ENCODE results near the gene SZT2. TPM values are rescaled to one million over a fixed set of nuclear protein-coding genes. Genes with fewer than 3 reads are reported as not detected.

The SZT2 gene
- total RNA-seq, 1 donor from 2014 or later = 39.4 TPM

- peaks cover 5% of the 10 kb centered on the region for H3K36me3 Mint-ChIP-seq (ENCODE audit: low read depth)
- peak; percentile 28 for DNase-seq (ENCODE audit: low read depth, low spot score)
- H3K4me3 Mint-ChIP-seq = peak overlapping the region; percentile 80
- no peak for TF ChIP-seq CTCF (conservative IDR thresholded peaks at IDR 0.05)
- H3K4me1 Mint-ChIP-seq = peaks cover 46% of the 10 kb centered on the region
- no peaks in the 10 kb centered on the region for H3K9me3 Mint-ChIP-seq
- peak overlapping the region; percentile 95 for H3K27ac Mint-ChIP-seq (ENCODE audit: unreplicated experiment)
- H3K27me3 Mint-ChIP-seq (ENCODE audit: low read depth) = no peaks in the 10 kb centered on the region
These were observed 7.5 kb upstream of the SZT2 start for GRCh38 chr1:43382027-43382779.

GRCh38 chr1:43383449-43383848 is 6.2 kb upstream of the SZT2 start:
- Mint-ChIP-seq H3K36me3 (ENCODE audit: low read depth) (peaks cover 5% of the 10 kb centered on the region), H3K27me3 (ENCODE audit: low read depth) (no peaks in the 10 kb centered on the region), H3K9me3 (no peaks in the 10 kb centered on the region), H3K4me1 (peaks cover 38% of the 10 kb centered on the region), H3K4me3 (no peak overlapping the region), H3K27ac (ENCODE audit: unreplicated experiment) (peak overlapping the region; percentile 38)
- DNase-seq (ENCODE audit: low read depth, low spot score) = no peak
- TF ChIP-seq CTCF (conservative IDR thresholded peaks at IDR 0.05) = peak; percentile 25

GRCh38 chr1:43386676-43387075 is 3.0 kb upstream of the SZT2 start:
- Mint-ChIP-seq H3K4me1 (peaks cover 39% of the 10 kb centered on the region), H3K27me3 (ENCODE audit: low read depth) (no peaks in the 10 kb centered on the region), H3K27ac (ENCODE audit: unreplicated experiment) (no peak overlapping the region), H3K36me3 (ENCODE audit: low read depth) (no peaks in the 10 kb centered on the region), H3K4me3 (no peak overlapping the region), H3K9me3 (no peaks in the 10 kb centered on the region)
- TF ChIP-seq CTCF (conservative IDR thresholded peaks at IDR 0.05) = no peak
- DNase-seq (ENCODE audit: low read depth, low spot score) = no peak

GRCh38 chr1:43387976-43388599 is 1.6 kb upstream of the SZT2 start:
- H3K27ac Mint-ChIP-seq (ENCODE audit: unreplicated experiment) = no peak overlapping the region
- DNase-seq (ENCODE audit: low read depth, low spot score) = no peak
- no peak for TF ChIP-seq CTCF (conservative IDR thresholded peaks at IDR 0.05)
- H3K36me3 Mint-ChIP-seq (ENCODE audit: low read depth) = no peaks in the 10 kb centered on the region
- H3K4me1 Mint-ChIP-seq = peaks cover 25% of the 10 kb centered on the region
- no peaks in the 10 kb centered on the region for H3K9me3 Mint-ChIP-seq
- no peaks in the 10 kb centered on the region for H3K27me3 Mint-ChIP-seq (ENCODE audit: low read depth)
- H3K4me3 Mint-ChIP-seq = peak overlapping the region; percentile 100

GRCh38 chr1:43388613-43389012 is 1.1 kb upstream of the SZT2 start:
- Mint-ChIP-seq H3K9me3 (no peaks in the 10 kb centered on the region), H3K4me3 (peak overlapping the region; percentile 100), H3K27me3 (ENCODE audit: low read depth) (no peaks in the 10 kb centered on the region), H3K27ac (ENCODE audit: unreplicated experiment) (no peak overlapping the region), H3K36me3 (ENCODE audit: low read depth) (no peaks in the 10 kb centered on the region), H3K4me1 (peaks cover 23% of the 10 kb centered on the region)
- TF ChIP-seq CTCF (conservative IDR thresholded peaks at IDR 0.05) = no peak
- no peak for DNase-seq (ENCODE audit: low read depth, low spot score)
